Stimulated activated naive CD8-positive, alpha-beta T cell treated with anti-CD3 and anti-CD28 coated beads, Interleukin-15, Interleukin-2, amounts not matched to agents 100 U/mL and 50 U/mL, for 24 hours (primary cell): ENCODE data around the gene PKN2.

Experiments used
- ATAC-seq: fragments of 150-1000 bp; cut with Tn5 transposase; one replicate; pipeline ENCODE4 v1.10.0; 2021
- DNase-seq: peaks from one replicate; pipeline ENCODE4 v3.0.0; 2021

The PKN2 gene

GRCh38 chr1:88683541-88684481 is at the start of gene PKN2:
Gene PKN2, plus strand, starts transcription at chr1:88684273. Its CDS starts 308 bp downstream, at chr1:88684581.
- DNase-seq (peak; percentile 97), ATAC-seq (peak; percentile 96)

- ATAC-seq (no peak), DNase-seq (no peak)
Observed at GRCh38 chr1:88634538-88634937, 49.5 kb upstream of the PKN2 start.

- ATAC-seq, result no peak
- DNase-seq, result no peak
Observed at GRCh38 chr1:88640060-88640459, 44.0 kb upstream of the PKN2 start.

GRCh38 chr1:88645886-88646285 is 38.2 kb upstream of the PKN2 start:
- DNase-seq (no peak), ATAC-seq (no peak)

- ATAC-seq (no peak), DNase-seq (no peak)
Observed at GRCh38 chr1:88646476-88647248, 37.4 kb upstream of the PKN2 start.

- DNase-seq (no peak), ATAC-seq (no peak)
Observed at GRCh38 chr1:88647249-88647645, 36.8 kb upstream of the PKN2 start.

GRCh38 chr1:88647749-88648415 is 36.2 kb upstream of the PKN2 start:
- DNase-seq, result no peak
- no peak for ATAC-seq

GRCh38 chr1:88648706-88649105 is 35.4 kb upstream of the PKN2 start:
- ATAC-seq (no peak), DNase-seq (no peak)

GRCh38 chr1:88649932-88650331 is 34.1 kb upstream of the PKN2 start:
- ATAC-seq (no peak), DNase-seq (no peak)

- DNase-seq, result no peak
- no peak for ATAC-seq
Observed at GRCh38 chr1:88650676-88651418, 33.2 kb upstream of the PKN2 start.

GRCh38 chr1:88655140-88655539 is 28.9 kb upstream of the PKN2 start:
- ATAC-seq, result no peak

GRCh38 chr1:88655685-88656299 is 28.3 kb upstream of the PKN2 start:
- DNase-seq, result no peak
- no peak for ATAC-seq

More at GRCh38 chr1:88655140-88655539, 28.9 kb upstream of the PKN2 start:
- no peak for DNase-seq

- no peak for ATAC-seq
- no peak for DNase-seq
Observed at GRCh38 chr1:88658419-88658818, 25.7 kb upstream of the PKN2 start.

- peak; percentile 53 for ATAC-seq
Observed at GRCh38 chr1:88659552-88659951, 24.5 kb upstream of the PKN2 start.

GRCh38 chr1:88661188-88661587 is 22.9 kb upstream of the PKN2 start:
- peak; percentile 41 for ATAC-seq
- DNase-seq, result no peak

More at GRCh38 chr1:88659552-88659951, 24.5 kb upstream of the PKN2 start:
- DNase-seq, result no peak

- no peak for DNase-seq
Observed at GRCh38 chr1:88661951-88662699, 21.9 kb upstream of the PKN2 start.

GRCh38 chr1:88662723-88663122 is 21.4 kb upstream of the PKN2 start:
- DNase-seq (no peak), ATAC-seq (no peak)

More at GRCh38 chr1:88661951-88662699, 21.9 kb upstream of the PKN2 start:
- no peak for ATAC-seq

- no peak for DNase-seq
- no peak for ATAC-seq
Observed at GRCh38 chr1:88668405-88668804, 15.7 kb upstream of the PKN2 start.

- DNase-seq (no peak), ATAC-seq (no peak)
Observed at GRCh38 chr1:88670462-88670861, 13.6 kb upstream of the PKN2 start.

- no peak for ATAC-seq
Observed at GRCh38 chr1:88673446-88673845, 10.6 kb upstream of the PKN2 start.

GRCh38 chr1:88678405-88678804 is 5.7 kb upstream of the PKN2 start:
- ATAC-seq (no peak), DNase-seq (no peak)

More at GRCh38 chr1:88673446-88673845, 10.6 kb upstream of the PKN2 start:
- no peak for DNase-seq
